ENCODE data around the gene ZNF609. TPM values are rescaled to one million over a fixed set of nuclear protein-coding genes. Genes with fewer than 3 reads are reported as not detected.

The ZNF609 gene
- total and polyA plus RNA-seq, 2 of the 13 experiments (the other 11 are each of a cell fraction or from before 2014, with no cell fraction given), result 8.9 to 9.9 TPM

GRCh38 chr15:64460724-64461720, 644 bp downstream of the ZNF609 start (continued):
- no peak for TF ChIP-seq CSRNP1 (CRISPR knock-in tag; IDR thresholded peaks at IDR 0.05)
- TF ChIP-seq DRAP1 (CRISPR knock-in tag; IDR thresholded peaks at IDR 0.05), result 0 out of 2 replicates have a peak, but pooled peaks have one; percentile 15
- TF ChIP-seq ZNF597 (CRISPR knock-in tag; IDR thresholded peaks at IDR 0.05), result no peak
- peak; percentile 98 for TF ChIP-seq GZF1 (CRISPR knock-in tag; IDR thresholded peaks at IDR 0.05)

GRCh38 chr15:64461721-64462162, 1.4 kb downstream of the ZNF609 start:
- no TSS peak for BruUV-seq (replicated peaks)
- ChIA-PET POLR2A (interaction anchor here (0.9 kb wide), 1 partner anchor 16 kb away, joined by 3 read pairs; no protein-coding TSS in a partner anchor), CTCF (ENCODE audit: low intra/inter-chr PET ratio, low total read pairs) (no interaction called here)
- ATAC-seq (peak; percentile 36), FAIRE-seq (no peak), DNase-seq (ENCODE audit: low spot score) (peak; percentile 6)
- WGBS (ENCODE audit: low lambda C conversion rate), result 13% methylated on average over 5 of the region's 5 CpGs
- Histone ChIP-seq H3K27ac (ENCODE audit: extremely low read length, insufficient read depth, low read length) (peak overlapping the region; percentile 50), H4K20me1 (ENCODE audit: insufficient read depth, low read length) (peaks cover 11% of the 10 kb centered on the region; the same call in 1 of the 2 replicates), H3K4me3 (replicated peaks in 1 of 3; ENCODE audit: insufficient read depth in 1 of 3, low read depth in 2 of 3, low read length in 3 of 3) (peak overlapping the region; percentile 65 to 80 (median 69)), H3K79me2 (ENCODE audit: insufficient read depth, low read length) (peaks cover 41% of the 10 kb centered on the region), H3K9ac (ENCODE audit: insufficient read depth, low read depth, low read length) (peak overlapping the region; percentile 62), H2AFZ (ENCODE audit: low read length) (no peak overlapping the region), H3K9me3 (ENCODE audit: low read length) (no peaks in the 10 kb centered on the region), H3K27me3 (ENCODE audit: control insufficient read depth in 1 of 2, insufficient read depth in 2 of 2, low read length in 2 of 2) (no peaks in the 10 kb centered on the region), H3K4me1 (ENCODE audit: insufficient read depth, low read length) (peaks cover 61% of the 10 kb centered on the region), H3K4me2 (ENCODE audit: low read depth, low read length) (peak overlapping the region; percentile 85), H3K36me3 (replicated peaks in 1 of 2; ENCODE audit: control insufficient read depth in 1 of 2, insufficient read depth in 2 of 2, low read length in 2 of 2) (no peaks in the 10 kb centered on the region; a peak in 1 of 5 replicates)
- intact Hi-C loops (cut with micrococcal nuclease; ENCODE audit: unreplicated experiment), result no loop called here
- in situ Hi-C loops (cut with HindIII; ENCODE audit: extremely low pct_ligation_motif_present, low pct_unique_long_range_greater_than_20kb), result no loop called here
- TF ChIP-seq MLLT10 (CRISPR knock-in tag; IDR thresholded peaks at IDR 0.05), result no peak
- no peak for TF ChIP-seq ARID3A (IDR thresholded peaks at IDR 0.05; ENCODE audit: low read depth, low read length)
- TF ChIP-seq ZNF891 (CRISPR knock-in tag; IDR thresholded peaks at IDR 0.05), result 0 out of 2 replicates have a peak, but pooled peaks have one; percentile 26
- TF ChIP-seq ZNF10 (CRISPR knock-in tag; IDR thresholded peaks at IDR 0.05; ENCODE audit: borderline replicate concordance, low read depth), result no peak
- no peak for TF ChIP-seq MBNL3 (CRISPR knock-in tag; conservative IDR thresholded peaks at IDR 0.05)
- no peak for TF ChIP-seq TEAD3 (CRISPR knock-in tag; optimal IDR thresholded peaks at IDR 0.05; ENCODE audit: borderline replicate concordance)
- no peak for TF ChIP-seq PAX8 (CRISPR knock-in tag; IDR thresholded peaks at IDR 0.05; ENCODE audit: borderline replicate concordance)
- TF ChIP-seq ZBTB10 (CRISPR knock-in tag; IDR thresholded peaks at IDR 0.05; ENCODE audit: borderline replicate concordance), result no peak
- no peak for TF ChIP-seq SNAI1 (CRISPR knock-in tag; IDR thresholded peaks at IDR 0.05; ENCODE audit: borderline replicate concordance)
